GM23248 (cell line): ENCODE results near the gene USE1.

Source experiments
- EZH2 ChIP-seq: fragments of 200-600 bp; sonication (generic); IDR thresholded peaks from 2 replicates; pipeline ENCODE4 v1.6.1; 2018; ENCODE audit warnings: antibody characterized with exemption, mild to moderate bottlenecking; ENCODE audit not compliant: insufficient read depth, poor library complexity, severe bottlenecking
- EZH2phosphoT487 ChIP-seq: fragments of 200-600 bp; sonication (generic); IDR thresholded peaks from 2 replicates; pipeline ENCODE4 v1.6.1; 2018; ENCODE audit warnings: antibody characterized with exemption, moderate library complexity, mild to moderate bottlenecking, low read depth; ENCODE audit not compliant: insufficient read depth

GRCh38 chr19:17226002-17226933 is 11.1 kb downstream of the USE1 start, which contains the start of gene OCEL1:
- TF ChIP-seq EZH2phosphoT487 (no peak), EZH2 (no peak)
